ENCODE measurements around the gene LRRC38.

DNA sequence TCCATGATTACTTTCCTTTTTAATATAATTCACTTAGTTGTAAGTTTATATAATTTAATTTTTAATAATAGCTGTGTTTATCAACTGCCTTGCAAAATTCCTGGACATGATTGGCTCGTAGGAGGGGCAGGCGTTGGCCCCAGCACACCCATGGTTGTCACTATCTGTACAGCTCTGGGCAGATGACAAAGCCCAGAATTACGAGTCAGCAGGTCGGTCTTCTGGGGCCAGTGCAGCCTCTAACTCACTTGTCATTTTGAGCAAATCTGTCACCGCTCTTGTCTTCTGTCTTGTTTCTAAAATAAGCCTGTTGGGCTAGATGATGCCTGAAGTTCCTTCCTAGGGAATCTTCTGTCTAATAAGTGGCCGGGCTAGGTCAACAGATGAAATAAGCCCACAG, 21.4 kb upstream of the LRRC38 start:
- TF ChIP-seq SP1 (IDR thresholded peaks at IDR 0.05) (no peak), NFRKB (IDR thresholded peaks at IDR 0.05) (no peak), FOXM1 (IDR thresholded peaks at IDR 0.05; ENCODE audit: borderline replicate concordance) (no peak), ZNF384 (IDR thresholded peaks at IDR 0.05) (no peak), SUZ12 (IDR thresholded peaks at IDR 0.05) (no peak), FOXK2 (IDR thresholded peaks at IDR 0.05) (no peak), TARDBP (IDR thresholded peaks at IDR 0.05) (no peak), LEF1 (IDR thresholded peaks at IDR 0.05; ENCODE audit: borderline replicate concordance) (no peak)
- TF ChIP-seq, protein P1, sequence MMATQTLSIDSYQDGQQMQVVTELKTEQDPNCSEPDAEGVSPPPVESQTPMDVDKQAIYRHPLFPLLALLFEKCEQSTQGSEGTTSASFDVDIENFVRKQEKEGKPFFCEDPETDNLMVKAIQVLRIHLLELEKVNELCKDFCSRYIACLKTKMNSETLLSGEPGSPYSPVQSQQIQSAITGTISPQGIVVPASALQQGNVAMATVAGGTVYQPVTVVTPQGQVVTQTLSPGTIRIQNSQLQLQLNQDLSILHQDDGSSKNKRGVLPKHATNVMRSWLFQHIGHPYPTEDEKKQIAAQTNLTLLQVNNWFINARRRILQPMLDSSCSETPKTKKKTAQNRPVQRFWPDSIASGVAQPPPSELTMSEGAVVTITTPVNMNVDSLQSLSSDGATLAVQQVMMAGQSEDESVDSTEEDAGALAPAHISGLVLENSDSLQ (IDR thresholded peaks at IDR 0.05): no peak

All from HEK293T (cell line).